Measurements from ENCODE around the gene MTFR1L. TPM values are rescaled to one million over a fixed set of nuclear protein-coding genes. Genes with fewer than 3 reads are reported as not detected.

The MTFR1L gene
- total RNA-seq, 2 experiments from 2014 or later, result 35.3 to 43.4 TPM

DNA sequence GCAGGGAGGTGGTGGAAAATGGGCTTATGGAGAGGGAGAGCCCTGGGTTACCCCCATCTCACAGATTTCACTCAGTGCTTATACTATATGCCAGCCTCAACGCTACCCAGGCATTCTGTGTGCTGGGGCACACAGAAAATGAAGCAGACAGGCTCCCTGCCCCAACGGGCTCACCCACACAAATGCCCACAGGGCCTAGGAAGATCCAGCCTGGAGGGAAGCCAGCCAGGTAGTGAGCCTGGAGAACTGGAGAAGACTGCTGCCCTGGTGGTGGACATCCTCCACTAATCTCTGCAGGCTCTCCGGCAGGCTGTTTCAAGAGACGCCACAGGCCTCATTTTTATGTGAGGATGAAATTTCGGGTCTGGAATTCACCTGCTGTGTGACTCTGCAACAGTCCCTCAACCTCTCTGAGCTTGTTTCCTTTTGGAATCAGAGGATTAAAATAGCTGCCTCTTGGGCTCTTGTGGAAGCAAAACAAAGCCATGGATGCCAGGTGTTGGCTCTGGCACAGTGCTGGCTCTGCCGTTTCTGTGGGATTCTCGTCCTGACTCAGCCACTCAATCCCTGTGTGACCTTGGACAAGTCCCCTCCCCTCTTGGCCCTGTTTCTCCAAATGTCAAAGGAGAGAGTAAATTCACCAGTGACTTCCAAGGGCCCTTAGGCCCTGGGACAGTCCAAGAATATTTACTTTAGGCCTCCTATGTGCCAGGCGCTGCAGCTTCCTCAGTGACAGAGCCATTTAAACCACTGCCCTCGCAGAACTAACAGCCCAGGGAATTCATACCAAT lies 52.1 kb downstream of the MTFR1L start:
- peak overlapping the region; percentile 55 for H3K4me2 ChIP-seq (ENCODE audit: low read length)
- no peaks in the 10 kb centered on the region for H4K20me1 ChIP-seq (ENCODE audit: insufficient read depth, low read length)
- TF ChIP-seq, protein P1, sequence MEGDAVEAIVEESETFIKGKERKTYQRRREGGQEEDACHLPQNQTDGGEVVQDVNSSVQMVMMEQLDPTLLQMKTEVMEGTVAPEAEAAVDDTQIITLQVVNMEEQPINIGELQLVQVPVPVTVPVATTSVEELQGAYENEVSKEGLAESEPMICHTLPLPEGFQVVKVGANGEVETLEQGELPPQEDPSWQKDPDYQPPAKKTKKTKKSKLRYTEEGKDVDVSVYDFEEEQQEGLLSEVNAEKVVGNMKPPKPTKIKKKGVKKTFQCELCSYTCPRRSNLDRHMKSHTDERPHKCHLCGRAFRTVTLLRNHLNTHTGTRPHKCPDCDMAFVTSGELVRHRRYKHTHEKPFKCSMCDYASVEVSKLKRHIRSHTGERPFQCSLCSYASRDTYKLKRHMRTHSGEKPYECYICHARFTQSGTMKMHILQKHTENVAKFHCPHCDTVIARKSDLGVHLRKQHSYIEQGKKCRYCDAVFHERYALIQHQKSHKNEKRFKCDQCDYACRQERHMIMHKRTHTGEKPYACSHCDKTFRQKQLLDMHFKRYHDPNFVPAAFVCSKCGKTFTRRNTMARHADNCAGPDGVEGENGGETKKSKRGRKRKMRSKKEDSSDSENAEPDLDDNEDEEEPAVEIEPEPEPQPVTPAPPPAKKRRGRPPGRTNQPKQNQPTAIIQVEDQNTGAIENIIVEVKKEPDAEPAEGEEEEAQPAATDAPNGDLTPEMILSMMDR (conservative IDR thresholded peaks at IDR 0.05; ENCODE audit: low read length), result no peak
- no peak for TF ChIP-seq EZH2phosphoT487 (IDR thresholded peaks at IDR 0.05; ENCODE audit: borderline replicate concordance, low read depth, low read length)
- no peaks in the 10 kb centered on the region for H3K36me3 ChIP-seq (ENCODE audit: insufficient read depth, low read length)
- DNase-seq (ENCODE audit: low spot score), result no peak
- H3K4me1 ChIP-seq (ENCODE audit: insufficient read depth, low read length, poor library complexity, severe bottlenecking), result peaks cover 45% of the 10 kb centered on the region
- H3K4me3 ChIP-seq (ENCODE audit: low read depth, low read length, poor library complexity, severe bottlenecking), result no peak overlapping the region
- CTCF ChIA-PET (ENCODE audit: unreplicated experiment), result no interaction called here
- H3K79me2 ChIP-seq (ENCODE audit: insufficient read depth, low read depth, low read length), result no peaks in the 10 kb centered on the region
- no peak overlapping the region for H3K27ac ChIP-seq (ENCODE audit: low read depth, low read length, poor library complexity, severe bottlenecking)
- intact Hi-C loops (cut with micrococcal nuclease; ENCODE audit: unreplicated experiment), result no loop called here
- POLR2A ChIA-PET, result interaction anchor here (0.6 kb wide), 2 partner anchors 210 to 627 kb away, joined by 3 read pairs; no protein-coding TSS in a partner anchor
- H2AFZ ChIP-seq (ENCODE audit: low read length), result no peak overlapping the region
- H3K9me3 ChIP-seq (ENCODE audit: low read length), result no peaks in the 10 kb centered on the region
- H3K9me2 ChIP-seq (ENCODE audit: insufficient read depth, low read length), result no peaks in the 10 kb centered on the region
- no TSS peak for BruUV-seq (replicated peaks)

DNA sequence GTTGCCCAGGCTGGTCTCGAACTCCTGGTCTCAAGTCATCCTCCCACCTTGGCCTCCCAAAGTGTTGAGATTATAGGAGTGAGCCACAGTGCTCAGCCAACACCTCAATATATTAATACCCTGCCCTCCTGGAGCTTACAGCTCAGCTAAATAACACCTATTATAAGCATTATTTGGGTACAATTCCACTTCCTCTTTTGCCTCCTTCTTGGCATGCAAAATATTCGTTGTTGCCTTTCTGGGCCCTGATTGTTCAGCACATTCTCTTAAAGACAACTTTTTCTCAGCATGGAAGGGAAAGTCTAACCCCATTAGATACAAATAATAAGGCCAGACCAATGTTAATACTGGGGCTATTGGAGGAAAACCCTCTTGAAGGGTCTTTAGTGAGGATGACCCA lies 53.0 kb downstream of the MTFR1L start:
- H3K9me3 ChIP-seq (ENCODE audit: low read length), result no peaks in the 10 kb centered on the region
- no TSS peak for BruUV-seq (replicated peaks)
- TF ChIP-seq EZH2phosphoT487 (IDR thresholded peaks at IDR 0.05; ENCODE audit: borderline replicate concordance, low read depth, low read length), result no peak
- TF ChIP-seq, protein P1 (conservative IDR thresholded peaks at IDR 0.05; ENCODE audit: low read length), result no peak
- no peaks in the 10 kb centered on the region for H3K79me2 ChIP-seq (ENCODE audit: insufficient read depth, low read depth, low read length)
- no peaks in the 10 kb centered on the region for H3K9me2 ChIP-seq (ENCODE audit: insufficient read depth, low read length)
- peak overlapping the region; percentile 4 for H3K4me3 ChIP-seq (ENCODE audit: low read depth, low read length, poor library complexity, severe bottlenecking)
- H3K4me2 ChIP-seq (ENCODE audit: low read length), result peak overlapping the region; percentile 55
- peak; percentile 53 for DNase-seq (ENCODE audit: low spot score)
- H3K27ac ChIP-seq (ENCODE audit: low read depth, low read length, poor library complexity, severe bottlenecking), result peak overlapping the region; percentile 16
- ChIA-PET POLR2A (interaction anchor here (0.6 kb wide), 3 partner anchors 12 to 627 kb away, joined by 3 read pairs; no protein-coding TSS in a partner anchor), CTCF (ENCODE audit: unreplicated experiment) (interaction anchor here (0.5 kb wide), 1 partner anchor 139 kb away, joined by 3 read pairs; no protein-coding TSS in a partner anchor)
- no peaks in the 10 kb centered on the region for H4K20me1 ChIP-seq (ENCODE audit: insufficient read depth, low read length)
- H2AFZ ChIP-seq (ENCODE audit: low read length), result peak overlapping the region; percentile 43; the same call in 1 of the 2 replicates
- H3K4me1 ChIP-seq (ENCODE audit: insufficient read depth, low read length, poor library complexity, severe bottlenecking), result peaks cover 45% of the 10 kb centered on the region
- H3K36me3 ChIP-seq (ENCODE audit: insufficient read depth, low read length), result no peaks in the 10 kb centered on the region
- intact Hi-C loops (cut with micrococcal nuclease; ENCODE audit: unreplicated experiment), result no loop called here

DNA sequence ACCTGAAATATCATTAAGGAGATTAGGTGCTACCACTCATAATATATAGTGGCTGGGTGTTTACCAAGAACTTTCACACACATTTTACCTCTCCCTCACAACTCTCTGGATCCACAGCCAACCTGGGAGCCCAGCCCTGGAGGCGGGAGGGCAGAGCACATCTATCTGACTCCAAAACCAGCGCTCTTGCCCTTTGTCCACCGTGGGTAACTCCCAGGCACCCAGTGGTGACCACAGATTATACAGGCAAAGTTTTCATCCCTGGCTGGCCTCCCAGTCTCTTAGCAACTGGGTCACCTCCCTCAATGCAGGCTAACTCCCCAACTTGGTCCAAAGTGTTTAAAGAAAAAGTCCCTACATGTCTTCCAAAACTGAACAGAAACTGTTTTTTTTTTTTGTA lies 53.4 kb downstream of the MTFR1L start:
- H3K27ac ChIP-seq (ENCODE audit: low read depth, low read length, poor library complexity, severe bottlenecking), result peak overlapping the region; percentile 16
- H3K4me3 ChIP-seq (ENCODE audit: low read depth, low read length, poor library complexity, severe bottlenecking), result peak overlapping the region; percentile 4
- no peaks in the 10 kb centered on the region for H3K79me2 ChIP-seq (ENCODE audit: insufficient read depth, low read depth, low read length)
- CTCF ChIA-PET (ENCODE audit: unreplicated experiment), result interaction anchor here (0.5 kb wide), 1 partner anchor 138 kb away, joined by 3 read pairs; no protein-coding TSS in a partner anchor
- H3K36me3 ChIP-seq (ENCODE audit: insufficient read depth, low read length), result no peaks in the 10 kb centered on the region
- H3K9me3 ChIP-seq (ENCODE audit: low read length), result no peaks in the 10 kb centered on the region
- no peaks in the 10 kb centered on the region for H4K20me1 ChIP-seq (ENCODE audit: insufficient read depth, low read length)
- peak overlapping the region; percentile 43; the same call in 1 of the 2 replicates for H2AFZ ChIP-seq (ENCODE audit: low read length)
- H3K9me2 ChIP-seq (ENCODE audit: insufficient read depth, low read length), result no peaks in the 10 kb centered on the region
- POLR2A ChIA-PET, result interaction anchor here (0.6 kb wide), 1 partner anchor 11 kb away, joined by 3 read pairs; no protein-coding TSS in a partner anchor
- H3K4me1 ChIP-seq (ENCODE audit: insufficient read depth, low read length, poor library complexity, severe bottlenecking), result peaks cover 45% of the 10 kb centered on the region
- H3K4me2 ChIP-seq (ENCODE audit: low read length), result peak overlapping the region; percentile 55
- no TSS peak for BruUV-seq (replicated peaks)
- intact Hi-C loops (cut with micrococcal nuclease; ENCODE audit: unreplicated experiment), result no loop called here
- no peak for DNase-seq (ENCODE audit: low spot score)
- TF ChIP-seq EZH2phosphoT487 (IDR thresholded peaks at IDR 0.05; ENCODE audit: borderline replicate concordance, low read depth, low read length), result no peak
- TF ChIP-seq, protein P1 (conservative IDR thresholded peaks at IDR 0.05; ENCODE audit: low read length), result no peak

Data from OCI-LY7 (cell line).